Dendritic cell treated with granulocyte-macrophage colony-stimulating factor and Interleukin-4, amounts not matched to agents 40 ng/mL and 50 ng/mL, for 4 days (primary cell): ENCODE measurements around the gene LSM7.

Experiments used
- H3K27ac Mint-ChIP-seq: one replicate; pipeline ENCODE4 v1.8.0; 2022; ENCODE audit warnings: mild to moderate bottlenecking, mixed read lengths
- H3K27me3 Mint-ChIP-seq: one replicate; pipeline ENCODE4 v1.8.0; 2022; ENCODE audit warnings: mild to moderate bottlenecking, mixed read lengths
- H3K36me3 Mint-ChIP-seq: one replicate; pipeline ENCODE4 v1.8.0; 2022; ENCODE audit warnings: low read depth, mixed read lengths
- H3K4me1 Mint-ChIP-seq: one replicate; pipeline ENCODE4 v1.8.0; 2022; ENCODE audit warnings: low read depth, mixed read lengths
- H3K4me3 Mint-ChIP-seq: one replicate; pipeline ENCODE4 v1.8.0; 2022; ENCODE audit warnings: mild to moderate bottlenecking, moderate library complexity, mixed read lengths
- H3K9me3 Mint-ChIP-seq: one replicate; pipeline ENCODE4 v1.8.0; 2022; ENCODE audit warnings: mixed read lengths
- intact Hi-C: fragments of 100-400 bp; cut with micrococcal nuclease; formaldehyde crosslinking; loops from one replicate; pipeline ENCODE4 v1.15.0; 2022

The LSM7 gene

GRCh38 chr19:2345794-2346663, 17.6 kb upstream of the LSM7 start:
- H3K36me3 Mint-ChIP-seq: peaks cover 42% of the 10 kb centered on the region
- no peaks in the 10 kb centered on the region for H3K9me3 Mint-ChIP-seq
- H3K4me3 Mint-ChIP-seq: no peak overlapping the region
- no peaks in the 10 kb centered on the region for H3K27me3 Mint-ChIP-seq
- H3K27ac Mint-ChIP-seq: no peak overlapping the region
- intact Hi-C loops: no loop called here
- peaks cover 7% of the 10 kb centered on the region for H3K4me1 Mint-ChIP-seq

- intact Hi-C loops: no loop called here
- Mint-ChIP-seq H3K4me1 (peaks cover 7% of the 10 kb centered on the region), H3K9me3 (no peaks in the 10 kb centered on the region), H3K4me3 (no peak overlapping the region), H3K27ac (no peak overlapping the region), H3K36me3 (peaks cover 52% of the 10 kb centered on the region), H3K27me3 (no peaks in the 10 kb centered on the region)
These were observed 16.7 kb upstream of the LSM7 start for GRCh38 chr19:2345076-2345475.

- H3K36me3 Mint-ChIP-seq: peaks cover 58% of the 10 kb centered on the region
- H3K9me3 Mint-ChIP-seq: no peaks in the 10 kb centered on the region
- H3K27me3 Mint-ChIP-seq: no peaks in the 10 kb centered on the region
- no peak overlapping the region for H3K27ac Mint-ChIP-seq
- peaks cover 7% of the 10 kb centered on the region for H3K4me1 Mint-ChIP-seq
- intact Hi-C loops: no loop called here
- H3K4me3 Mint-ChIP-seq: no peak overlapping the region
These were observed 16.0 kb upstream of the LSM7 start for GRCh38 chr19:2344381-2344870.

- peaks cover 7% of the 10 kb centered on the region for H3K4me1 Mint-ChIP-seq
- H3K36me3 Mint-ChIP-seq: peaks cover 68% of the 10 kb centered on the region
- intact Hi-C loops: no loop called here
- no peak overlapping the region for H3K4me3 Mint-ChIP-seq
- no peak overlapping the region for H3K27ac Mint-ChIP-seq
- no peaks in the 10 kb centered on the region for H3K27me3 Mint-ChIP-seq
- no peaks in the 10 kb centered on the region for H3K9me3 Mint-ChIP-seq
These were observed 15.1 kb upstream of the LSM7 start for GRCh38 chr19:2343289-2343982.

GRCh38 chr19:2342656-2343288, 14.4 kb upstream of the LSM7 start:
- Mint-ChIP-seq H3K27me3 (no peaks in the 10 kb centered on the region), H3K4me1 (peaks cover 7% of the 10 kb centered on the region), H3K27ac (no peak overlapping the region), H3K9me3 (no peaks in the 10 kb centered on the region), H3K4me3 (no peak overlapping the region), H3K36me3 (peaks cover 75% of the 10 kb centered on the region)
- intact Hi-C loops: no loop called here

GRCh38 chr19:2341982-2342381, 13.6 kb upstream of the LSM7 start:
- H3K27me3 Mint-ChIP-seq: no peaks in the 10 kb centered on the region
- intact Hi-C loops: no loop called here
- no peak overlapping the region for H3K4me3 Mint-ChIP-seq
- no peak overlapping the region for H3K27ac Mint-ChIP-seq
- no peaks in the 10 kb centered on the region for H3K9me3 Mint-ChIP-seq
- peaks cover 7% of the 10 kb centered on the region for H3K4me1 Mint-ChIP-seq
- H3K36me3 Mint-ChIP-seq: peaks cover 83% of the 10 kb centered on the region

GRCh38 chr19:2341244-2341751, 12.9 kb upstream of the LSM7 start:
- Mint-ChIP-seq H3K4me3 (no peak overlapping the region), H3K4me1 (peaks cover 8% of the 10 kb centered on the region), H3K36me3 (peaks cover 85% of the 10 kb centered on the region), H3K27me3 (no peaks in the 10 kb centered on the region), H3K27ac (no peak overlapping the region), H3K9me3 (no peaks in the 10 kb centered on the region)
- intact Hi-C loops: no loop called here

GRCh38 chr19:2340496-2341243, 12.3 kb upstream of the LSM7 start:
- H3K9me3 Mint-ChIP-seq: no peaks in the 10 kb centered on the region
- intact Hi-C loops: no loop called here
- no peak overlapping the region for H3K4me3 Mint-ChIP-seq
- no peaks in the 10 kb centered on the region for H3K27me3 Mint-ChIP-seq
- peaks cover 10% of the 10 kb centered on the region for H3K4me1 Mint-ChIP-seq
- peaks cover 84% of the 10 kb centered on the region for H3K36me3 Mint-ChIP-seq
- no peak overlapping the region for H3K27ac Mint-ChIP-seq

GRCh38 chr19:2339644-2340310, 11.4 kb upstream of the LSM7 start:
- Mint-ChIP-seq H3K9me3 (no peaks in the 10 kb centered on the region), H3K4me3 (no peak overlapping the region), H3K27ac (no peak overlapping the region), H3K4me1 (peaks cover 8% of the 10 kb centered on the region), H3K36me3 (peaks cover 86% of the 10 kb centered on the region), H3K27me3 (no peaks in the 10 kb centered on the region)
- intact Hi-C loops: no loop called here

- intact Hi-C loops: no loop called here
- no peaks in the 10 kb centered on the region for H3K27me3 Mint-ChIP-seq
- H3K27ac Mint-ChIP-seq: no peak overlapping the region
- H3K4me3 Mint-ChIP-seq: no peak overlapping the region
- peaks cover 12% of the 10 kb centered on the region for H3K4me1 Mint-ChIP-seq
- H3K36me3 Mint-ChIP-seq: peaks cover 84% of the 10 kb centered on the region
- no peaks in the 10 kb centered on the region for H3K9me3 Mint-ChIP-seq
These were observed 10.6 kb upstream of the LSM7 start for GRCh38 chr19:2338751-2339643.

- Mint-ChIP-seq H3K27ac (no peak overlapping the region), H3K27me3 (no peaks in the 10 kb centered on the region), H3K9me3 (no peaks in the 10 kb centered on the region), H3K4me3 (no peak overlapping the region), H3K4me1 (peaks cover 21% of the 10 kb centered on the region), H3K36me3 (peaks cover 79% of the 10 kb centered on the region)
- intact Hi-C loops: no loop called here
These were observed 9.7 kb upstream of the LSM7 start for GRCh38 chr19:2338055-2338615.

- intact Hi-C loops: no loop called here
- H3K27ac Mint-ChIP-seq: no peak overlapping the region
- H3K4me1 Mint-ChIP-seq: peaks cover 29% of the 10 kb centered on the region
- H3K4me3 Mint-ChIP-seq: no peak overlapping the region
- H3K27me3 Mint-ChIP-seq: no peaks in the 10 kb centered on the region
- peaks cover 71% of the 10 kb centered on the region for H3K36me3 Mint-ChIP-seq
- H3K9me3 Mint-ChIP-seq: no peaks in the 10 kb centered on the region
These were observed 8.9 kb upstream of the LSM7 start for GRCh38 chr19:2337329-2337707.
